IMR-90 (cell line): ENCODE data around the gene FKBP4. TPM values are rescaled to one million over a fixed set of nuclear protein-coding genes. Genes with fewer than 3 reads are reported as not detected.

Experiments used
- ATAC-seq: fragments of 200-7000 bp; cut with Tn5 transposase; 2 replicates; pipeline ENCODE4 v1.9.1; 2020; ENCODE audit warnings: low read depth, mild to moderate bottlenecking, moderate library complexity
- BruUV-seq: library from RNA; stranded (reverse); fragments of 400-500 nt; replicated peaks from 2 replicates; lab custom pipeline; 2021; lab: Mats Ljungman, UMichigan
- CTCF ChIA-PET: fragments of 300-600 bp; formaldehyde crosslinking; extraction: SDS; loops from one replicate; lab custom pipeline; 2021; ENCODE audit warnings: antibody characterized with exemption; lab: Yijun Ruan, JAX
- POLR2A ChIA-PET: fragments of 300-600 bp; sonication (Branson Sonifier 250); formaldehyde crosslinking; loops from one replicate; lab custom pipeline; 2022; ENCODE audit warnings: antibody characterized with exemption; ENCODE audit not compliant: unreplicated experiment; lab: Charles Lee
- DNase-seq: peaks from one replicate; pipeline ENCODE4 v3.0.0; 2013
- H2AFZ ChIP-seq: replicated peaks from 2 replicates; pipeline ENCODE3; 2013; ENCODE audit warnings: low read length, mild to moderate bottlenecking; ENCODE audit not compliant: poor library complexity
- H2AK5ac ChIP-seq: 2 replicates; pipeline ENCODE4 v1.6.1; 2013; ENCODE audit warnings: low read depth, low read length, inconsistent platforms
- H2AK9ac ChIP-seq: replicated peaks from 2 replicates; pipeline ENCODE3; 2013; ENCODE audit warnings: mild to moderate bottlenecking, low read depth, low read length, moderate library complexity; ENCODE audit not compliant: poor library complexity
- H2BK120ac ChIP-seq: 2 replicates; pipeline ENCODE4 v1.6.1; 2013; ENCODE audit warnings: low read depth, low read length, inconsistent platforms
- H2BK15ac ChIP-seq: 3 replicates; pipeline ENCODE4 v1.6.1; 2013; ENCODE audit warnings: low read depth, low read length, inconsistent platforms
- H2BK20ac ChIP-seq: 2 replicates; pipeline ENCODE4 v1.6.1; 2013; ENCODE audit warnings: low read depth, mild to moderate bottlenecking, inconsistent platforms, low read length, moderate library complexity
- H2BK5ac ChIP-seq: 2 replicates; pipeline ENCODE4 v1.6.1; 2013; ENCODE audit warnings: mild to moderate bottlenecking, low read depth, low read length, inconsistent platforms; ENCODE audit not compliant: poor library complexity, severe bottlenecking
- H3K14ac ChIP-seq: replicated peaks from 2 replicates; pipeline ENCODE4 v1.6.1; 2013; ENCODE audit warnings: low read depth, low read length, inconsistent platforms
- H3K18ac ChIP-seq: 2 replicates; pipeline ENCODE4 v1.6.1; 2013; ENCODE audit warnings: low read depth, low read length, control low read depth
- H3K23ac ChIP-seq: 2 replicates; pipeline ENCODE4 v1.6.1; 2013; ENCODE audit warnings: low read depth, low read length, inconsistent platforms
- H3K27ac ChIP-seq: 2 replicates; pipeline ENCODE4 v1.5.1; 2013; ENCODE audit warnings: mild to moderate bottlenecking, control low read depth, low read length; ENCODE audit not compliant: insufficient read depth
- H3K27me3 ChIP-seq: 2 replicates; pipeline ENCODE4 v1.6.1; 2013; ENCODE audit warnings: low read length; ENCODE audit not compliant: control insufficient read depth, insufficient read depth
- H3K36me3 ChIP-seq: 2 replicates; pipeline ENCODE4 v1.6.1; 2013; ENCODE audit warnings: low read length, mixed read lengths; ENCODE audit not compliant: control insufficient read depth, insufficient read depth
- H3K4ac ChIP-seq: 2 replicates; pipeline ENCODE4 v1.6.1; 2013; ENCODE audit warnings: low read depth, low read length, inconsistent platforms
- H3K4me1 ChIP-seq: 2 replicates; pipeline ENCODE4 v1.6.1; 2013; ENCODE audit warnings: low read length, mixed read lengths; ENCODE audit not compliant: control insufficient read depth, insufficient read depth
- H3K4me2 ChIP-seq: 2 replicates; pipeline ENCODE4 v1.6.1; 2013; ENCODE audit warnings: low read depth, mild to moderate bottlenecking, control low read depth, low read length, moderate library complexity
- H3K4me3 ChIP-seq: 2 replicates; pipeline ENCODE4 v1.5.1; 2013; ENCODE audit warnings: low read depth, mild to moderate bottlenecking, control low read depth, low read length, moderate library complexity; ENCODE audit not compliant: insufficient read depth
- H3K56ac ChIP-seq: 2 replicates; pipeline ENCODE4 v1.6.1; 2013; ENCODE audit warnings: low read length, inconsistent platforms; ENCODE audit not compliant: insufficient read depth; ENCODE audit errors: extremely low read depth
- H3K79me1 ChIP-seq, 2 experiments: 2 replicates each; pipeline ENCODE4 v1.6.1; 2013; ENCODE audit warnings: low read length in 2 of 2, inconsistent platforms in 1 of 2, low read depth in 1 of 2
- H3K9ac ChIP-seq: 2 replicates; pipeline ENCODE4 v1.6.1; 2013; ENCODE audit warnings: low read depth, low read length, control low read depth
- H3K9me1 ChIP-seq: 2 replicates; pipeline ENCODE4 v1.6.1; 2013; ENCODE audit warnings: low read length, inconsistent platforms; ENCODE audit not compliant: insufficient read depth
- H3K9me3 ChIP-seq: 2 replicates; pipeline ENCODE4 v1.6.1; 2013; ENCODE audit warnings: low read length; ENCODE audit not compliant: control insufficient read depth, insufficient read depth
- H4K20me1 ChIP-seq: 2 replicates; pipeline ENCODE4 v1.6.1; 2013; ENCODE audit warnings: low read length, inconsistent platforms; ENCODE audit not compliant: insufficient read depth
- H4K5ac ChIP-seq: 2 replicates; pipeline ENCODE4 v1.6.1; 2013; ENCODE audit warnings: mild to moderate bottlenecking, low read depth, low read length, control low read depth
- H4K8ac ChIP-seq, 2 experiments: 2 replicates each; pipeline ENCODE4 v1.6.1; 2013; ENCODE audit warnings: low read depth in 2 of 2, low read length in 2 of 2, control low read depth in 1 of 2, inconsistent platforms in 1 of 2
- H4K91ac ChIP-seq: 2 replicates; pipeline ENCODE4 v1.6.1; 2013; ENCODE audit warnings: low read depth, low read length, inconsistent platforms; ENCODE audit not compliant: insufficient read depth
- BHLHE40 ChIP-seq: fragments of 150-350 bp; IDR thresholded peaks from 2 replicates; pipeline ENCODE4 v1.6.1; 2016; ENCODE audit warnings: mild to moderate bottlenecking, low read depth, low read length
- CEBPB ChIP-seq: IDR thresholded peaks from 2 replicates; pipeline ENCODE4 v1.6.1; 2012; ENCODE audit warnings: low read depth, low read length, improper control_type of control experiment
- MAZ ChIP-seq: IDR thresholded peaks from 2 replicates; pipeline ENCODE4 v1.6.1; 2012; ENCODE audit warnings: low read depth, mild to moderate bottlenecking, low read length, improper control_type of control experiment, moderate library complexity, borderline replicate concordance
- POLR2A ChIP-seq: IDR thresholded peaks from 2 replicates; pipeline ENCODE4 v1.6.1; 2012; ENCODE audit warnings: mild to moderate bottlenecking, low read depth, low read length
- WGBS, 2 experiments: methylation state at CpG; one replicate each; pipeline versions ENCODE4 v1.1.5 to v1.1.7; 2013; ENCODE audit warnings: missing lambda C conversion rate in 2 of 2; ENCODE audit not compliant: insufficient read length in 1 of 2; ENCODE audit errors: extremely low coverage in 2 of 2; 5-methylcytosine and 5-hydroxymethylcytosine counted together
- dilution Hi-C: fragments of 300-500 bp; cut with HindIII; formaldehyde crosslinking; loops from one replicate; pipeline ENCODE4 v1.14.3; 2018; ENCODE audit warnings: low sequenced_read_pairs; ENCODE audit not compliant: unreplicated experiment
- in situ Hi-C: fragments of 300-500 bp; cut with MboI; formaldehyde crosslinking; loops from 3 replicates; pipeline ENCODE4 v1.14.3; 2019; ENCODE audit warnings: low sequenced_read_pairs, inconsistent platforms, mixed read lengths
- intact Hi-C: fragments of 100-400 bp; cut with micrococcal nuclease; formaldehyde crosslinking; loops from 2 replicates; pipeline ENCODE4 v1.10.0; 2022
- polyA plus RNA-seq, 3 experiments: library from polyadenylated mRNA; depleted of rRNA; stranded (reverse); fragments of >200 nt; gene quantifications; 2 replicates each; pipeline ENCODE4 v1.2.3, GENCODE V29; 2012; ENCODE audit warnings: low replicate concordance in 1 of 3
- total RNA-seq: library from RNA; depleted of rRNA; stranded (reverse); fragments of >200 nt; gene quantifications from 2 replicates; pipeline ENCODE4 v1.2.3, GENCODE V29; 2012

Gene FKBP4
- total and polyA plus RNA-seq, 2 of the 4 experiments (the other 2 are of a cell fraction): 35.7 to 36.0 TPM

DNA sequence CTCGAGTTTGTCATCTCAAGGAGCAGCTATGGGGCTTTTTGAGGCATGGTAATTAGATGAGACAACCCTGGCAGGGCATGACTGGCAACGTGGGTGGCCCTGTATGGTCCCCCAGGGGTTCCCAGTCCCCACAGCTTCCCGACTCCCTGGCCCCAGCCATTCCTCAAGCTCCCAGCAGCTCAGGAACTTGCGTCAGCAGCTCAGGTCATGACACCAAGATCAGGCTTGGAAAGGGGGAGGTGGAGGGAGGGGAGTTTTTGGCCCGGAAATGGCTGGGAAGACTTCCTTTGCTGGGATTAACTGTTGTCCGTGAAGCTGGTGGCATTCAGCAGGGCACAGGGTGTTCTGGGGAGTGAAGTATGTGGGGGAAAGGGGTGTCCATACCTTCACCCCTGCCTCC is 50.5 kb downstream of the FKBP4 start:
- Histone ChIP-seq H3K9ac (0 out of 2 replicates have a peak overlapping the region, but pooled peaks have one; percentile 20), H3K18ac (peak overlapping the region; percentile 39)

More for the DNA sequence above, 50.5 kb downstream of the FKBP4 start:
- BruUV-seq: no TSS peak
- peak overlapping the region; percentile 70 for H2BK20ac ChIP-seq
- H3K9me3 ChIP-seq: no peaks in the 10 kb centered on the region
- H3K4ac ChIP-seq: peak overlapping the region; percentile 92
- H4K91ac ChIP-seq: peak overlapping the region; percentile 74
- peak overlapping the region; percentile 91 for H2AFZ ChIP-seq
- H3K23ac ChIP-seq: peak overlapping the region; percentile 75; the same call in 1 of the 2 replicates
- peak overlapping the region; percentile 85 for H3K14ac ChIP-seq
- intact Hi-C loops (no loop called here), dilution Hi-C loops (no loop called here), in situ Hi-C loops (no loop called here)
- no peak overlapping the region for H3K4me3 ChIP-seq
- peak overlapping the region; percentile 20; the same call in 1 of the 2 replicates for H2AK5ac ChIP-seq
- CTCF ChIA-PET: interaction anchor here (0.5 to 1.1 kb wide), 3 partner anchors 9 to 33 kb away, joined by 3 to 4 read pairs (median 3); no protein-coding TSS in a partner anchor
- no peaks in the 10 kb centered on the region for H3K36me3 ChIP-seq
- H2AK9ac ChIP-seq: peak overlapping the region; percentile 23
- peak overlapping the region; percentile 76 for H4K5ac ChIP-seq
- peaks cover 14% of the 10 kb centered on the region for H3K9me1 ChIP-seq
- H2BK120ac ChIP-seq: peak overlapping the region; percentile 75
- H4K20me1 ChIP-seq: 0 out of 2 replicates have a peak, but pooled peaks cover 2% of the 10 kb centered on the region
- peak; percentile 48 for ATAC-seq
- peak; percentile 85 for DNase-seq
- H3K4me1 ChIP-seq: peaks cover 14% of the 10 kb centered on the region
- POLR2A ChIA-PET: no interaction called here
- 0% methylated on average over 1 of the region's 6 CpGs; no CpG with 5 or more reads in 1 of the 2 experiments for WGBS, 2 experiments
- no peaks in the 10 kb centered on the region for H3K79me1 ChIP-seq
- H3K27me3 ChIP-seq: no peaks in the 10 kb centered on the region
- no peak overlapping the region; the same call in 1 of the 2 replicates for H3K56ac ChIP-seq
- TF ChIP-seq POLR2A (no peak), CEBPB (peak; percentile 45; the same call in 1 of the 2 replicates), BHLHE40 (0 out of 2 replicates have a peak, but pooled peaks have one; percentile 15), MAZ (0 out of 2 replicates have a peak, but pooled peaks have one; percentile 26)
- H4K8ac ChIP-seq: peak overlapping the region; percentile 98 to 99
- H2BK5ac ChIP-seq: peak overlapping the region; percentile 25
- no peak overlapping the region for H3K27ac ChIP-seq
- H3K4me2 ChIP-seq: no peak overlapping the region
- H2BK15ac ChIP-seq: peak overlapping the region; percentile 60; the same call in 1 of the 3 replicates
